ENCODE measurements around the gene PPP2R2C. TPM values are rescaled to one million over a fixed set of nuclear protein-coding genes. Genes with fewer than 3 reads are reported as not detected.

Gene PPP2R2C
- total and polyA plus RNA-seq, 2 experiments from 2014 or later, result 1.3 to 9.2 TPM

GRCh38 chr4:6366581-6366980 lies 105.8 kb downstream of the PPP2R2C start:
- Histone ChIP-seq H3K27me3 (ENCODE audit: insufficient read depth) (no peaks in the 10 kb centered on the region), H3K9me2 (ENCODE audit: insufficient read depth) (no peaks in the 10 kb centered on the region), H3K4me2 (no peak overlapping the region), H3F3A (replicated peaks; ENCODE audit: low read depth) (no peaks in the 10 kb centered on the region), H3K79me2 (replicated peaks; ENCODE audit: insufficient read depth) (no peaks in the 10 kb centered on the region), H3K4me3 (no peak overlapping the region), H3K27ac (ENCODE audit: low read depth) (no peak overlapping the region), H4K20me1 (replicated peaks; ENCODE audit: insufficient read depth) (no peaks in the 10 kb centered on the region), H2AFZ (no peak overlapping the region), H3K36me3 (ENCODE audit: insufficient read depth) (no peaks in the 10 kb centered on the region), H3K4me1 (ENCODE audit: insufficient read depth) (peaks cover 9% of the 10 kb centered on the region; the same call in 1 of the 2 replicates)
- TF ChIP-seq JUNB (IDR thresholded peaks at IDR 0.05; ENCODE audit: unreplicated experiment) (no peak), CTCF (conservative IDR thresholded peaks at IDR 0.05; ENCODE audit: low read depth in 2 of 2) (no peak), EZH2 (IDR thresholded peaks at IDR 0.05; ENCODE audit: low read depth, unreplicated experiment) (no peak), CREB1 (CRISPR knock-in tag; IDR thresholded peaks at IDR 0.05; ENCODE audit: low read depth) (no peak), EZH2phosphoT487 (IDR thresholded peaks at IDR 0.05; ENCODE audit: unreplicated experiment) (no peak), NANOG (IDR thresholded peaks at IDR 0.05; ENCODE audit: borderline replicate concordance) (no peak)
- TF ChIP-seq, protein P1, sequence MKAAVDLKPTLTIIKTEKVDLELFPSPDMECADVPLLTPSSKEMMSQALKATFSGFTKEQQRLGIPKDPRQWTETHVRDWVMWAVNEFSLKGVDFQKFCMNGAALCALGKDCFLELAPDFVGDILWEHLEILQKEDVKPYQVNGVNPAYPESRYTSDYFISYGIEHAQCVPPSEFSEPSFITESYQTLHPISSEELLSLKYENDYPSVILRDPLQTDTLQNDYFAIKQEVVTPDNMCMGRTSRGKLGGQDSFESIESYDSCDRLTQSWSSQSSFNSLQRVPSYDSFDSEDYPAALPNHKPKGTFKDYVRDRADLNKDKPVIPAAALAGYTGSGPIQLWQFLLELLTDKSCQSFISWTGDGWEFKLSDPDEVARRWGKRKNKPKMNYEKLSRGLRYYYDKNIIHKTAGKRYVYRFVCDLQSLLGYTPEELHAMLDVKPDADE (IDR thresholded peaks at IDR 0.05), result no peak
- H3K36me3 Mint-ChIP-seq (ENCODE audit: low read depth), result no peaks in the 10 kb centered on the region
- ATAC-seq (no peak), DNase-seq (ENCODE audit: low spot score) (no peak)
- no peaks in the 10 kb centered on the region; the same call in 1 of the 3 replicates for H3K9me3 Mint-ChIP-seq
- H3K4me1 Mint-ChIP-seq, result peaks cover 27% of the 10 kb centered on the region
- H3K27me3 Mint-ChIP-seq (ENCODE audit: insufficient read depth, low read depth, poor library complexity), result peaks cover 14% of the 10 kb centered on the region
- no peak overlapping the region for H3K27ac Mint-ChIP-seq
- no peak overlapping the region for H3K4me3 Mint-ChIP-seq

- Histone ChIP-seq H3K4me2 (no peak overlapping the region), H4K20me1 (replicated peaks; ENCODE audit: insufficient read depth) (no peaks in the 10 kb centered on the region), H3K36me3 (ENCODE audit: insufficient read depth) (no peaks in the 10 kb centered on the region), H3K9me2 (ENCODE audit: insufficient read depth) (no peaks in the 10 kb centered on the region), H3K27me3 (ENCODE audit: insufficient read depth) (no peaks in the 10 kb centered on the region), H3F3A (replicated peaks; ENCODE audit: low read depth) (no peaks in the 10 kb centered on the region), H3K79me2 (replicated peaks; ENCODE audit: insufficient read depth) (no peaks in the 10 kb centered on the region), H3K4me3 (no peak overlapping the region), H2AFZ (no peak overlapping the region), H3K4me1 (ENCODE audit: insufficient read depth) (peaks cover 9% of the 10 kb centered on the region; the same call in 1 of the 2 replicates), H3K27ac (ENCODE audit: low read depth) (no peak overlapping the region)
- DNase-seq (ENCODE audit: low spot score) (no peak), ATAC-seq (no peak)
- Mint-ChIP-seq H3K36me3 (ENCODE audit: low read depth) (no peaks in the 10 kb centered on the region), H3K9me3 (no peaks in the 10 kb centered on the region; the same call in 1 of the 3 replicates), H3K4me3 (no peak overlapping the region), H3K27me3 (ENCODE audit: insufficient read depth, low read depth, poor library complexity) (peaks cover 14% of the 10 kb centered on the region), H3K4me1 (peaks cover 27% of the 10 kb centered on the region), H3K27ac (no peak overlapping the region)
- no peak for TF ChIP-seq POLR2AphosphoS5 (IDR thresholded peaks at IDR 0.05; ENCODE audit: low read depth)
- no peak for TF ChIP-seq JUNB (IDR thresholded peaks at IDR 0.05; ENCODE audit: unreplicated experiment)
- no peak for TF ChIP-seq CREB1 (CRISPR knock-in tag; IDR thresholded peaks at IDR 0.05; ENCODE audit: low read depth)
- TF ChIP-seq STAT1 (IDR thresholded peaks at IDR 0.05; ENCODE audit: unreplicated experiment), result no peak
- TF ChIP-seq REST (IDR thresholded peaks at IDR 0.05; ENCODE audit: unreplicated experiment), result no peak
- TF ChIP-seq, protein P1 (IDR thresholded peaks at IDR 0.05), result no peak
- no peak for TF ChIP-seq ZNF114 (CRISPR knock-in tag; IDR thresholded peaks at IDR 0.05)
These were observed 106.8 kb downstream of the PPP2R2C start for GRCh38 chr4:6365545-6366086.

All from GM23338 (cell line).